Measurements from ENCODE around the gene WDTC1.

Gene WDTC1

DNA sequence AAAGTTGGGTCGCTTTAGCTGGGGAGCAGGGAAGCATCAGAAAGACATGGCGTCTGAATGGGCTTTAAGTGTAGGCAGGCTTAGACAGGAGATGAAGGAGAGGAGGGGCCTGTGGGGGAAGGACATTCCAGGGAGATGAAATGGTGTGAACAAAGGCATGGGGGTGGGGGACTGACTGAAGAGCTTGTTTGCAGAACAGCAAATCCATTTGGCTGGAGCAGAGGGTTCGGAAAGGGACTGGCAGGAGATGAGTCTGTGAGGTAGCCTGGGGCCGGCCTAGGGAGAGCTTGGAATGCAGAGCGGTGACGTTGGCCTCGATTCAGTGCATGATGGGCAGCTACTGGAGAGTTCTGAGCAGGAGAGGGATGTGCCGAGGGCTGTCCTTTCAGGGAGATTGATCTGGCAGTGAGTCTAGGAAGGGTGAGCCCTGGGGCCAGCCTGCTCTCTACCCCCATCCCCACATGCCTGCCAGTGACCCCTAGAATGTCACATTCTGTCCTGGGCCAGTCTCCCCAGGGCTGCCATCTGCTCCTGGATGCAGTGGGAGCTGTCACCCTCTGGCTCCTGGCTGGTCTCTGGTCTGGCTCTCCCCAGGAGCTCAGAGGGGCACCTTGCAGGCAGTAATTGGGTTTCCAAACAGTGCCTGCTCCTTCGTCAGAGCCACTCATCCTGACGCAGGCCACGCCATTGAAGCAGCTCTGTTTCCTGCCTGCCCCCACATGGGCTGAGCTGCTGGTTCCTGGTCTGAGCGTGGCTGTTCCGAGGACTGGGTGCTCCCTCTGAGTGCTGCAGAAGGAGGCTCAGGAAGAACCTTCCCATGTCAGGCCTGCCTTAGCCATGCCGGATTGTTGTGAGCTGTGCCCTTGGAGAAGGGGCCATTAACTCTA lies 65.2 kb downstream of the WDTC1 start:
- H3K36me3 ChIP-seq (ENCODE audit: insufficient read depth, low read length), result peaks cover 19% of the 10 kb centered on the region; the same call in 1 of the 2 replicates
- H3K79me2 ChIP-seq (ENCODE audit: insufficient read depth, low read length), result no peaks in the 10 kb centered on the region
- H3F3A ChIP-seq (ENCODE audit: insufficient read depth, low read length), result no peaks in the 10 kb centered on the region
- H4K20me1 ChIP-seq (ENCODE audit: insufficient read depth, low read length), result no peaks in the 10 kb centered on the region
- no peak overlapping the region for H3K4me3 ChIP-seq (ENCODE audit: low read depth, low read length, poor library complexity, severe bottlenecking)
- no peak overlapping the region for H3K27ac ChIP-seq (ENCODE audit: low read depth, low read length, poor library complexity, severe bottlenecking)
- no peak for TF ChIP-seq EZH2 (IDR thresholded peaks at IDR 0.05; ENCODE audit: borderline replicate concordance, low read length)
- TF ChIP-seq, protein P1, sequence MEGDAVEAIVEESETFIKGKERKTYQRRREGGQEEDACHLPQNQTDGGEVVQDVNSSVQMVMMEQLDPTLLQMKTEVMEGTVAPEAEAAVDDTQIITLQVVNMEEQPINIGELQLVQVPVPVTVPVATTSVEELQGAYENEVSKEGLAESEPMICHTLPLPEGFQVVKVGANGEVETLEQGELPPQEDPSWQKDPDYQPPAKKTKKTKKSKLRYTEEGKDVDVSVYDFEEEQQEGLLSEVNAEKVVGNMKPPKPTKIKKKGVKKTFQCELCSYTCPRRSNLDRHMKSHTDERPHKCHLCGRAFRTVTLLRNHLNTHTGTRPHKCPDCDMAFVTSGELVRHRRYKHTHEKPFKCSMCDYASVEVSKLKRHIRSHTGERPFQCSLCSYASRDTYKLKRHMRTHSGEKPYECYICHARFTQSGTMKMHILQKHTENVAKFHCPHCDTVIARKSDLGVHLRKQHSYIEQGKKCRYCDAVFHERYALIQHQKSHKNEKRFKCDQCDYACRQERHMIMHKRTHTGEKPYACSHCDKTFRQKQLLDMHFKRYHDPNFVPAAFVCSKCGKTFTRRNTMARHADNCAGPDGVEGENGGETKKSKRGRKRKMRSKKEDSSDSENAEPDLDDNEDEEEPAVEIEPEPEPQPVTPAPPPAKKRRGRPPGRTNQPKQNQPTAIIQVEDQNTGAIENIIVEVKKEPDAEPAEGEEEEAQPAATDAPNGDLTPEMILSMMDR (IDR thresholded peaks at IDR 0.05; ENCODE audit: low read length), result no peak
- H3K27me3 ChIP-seq (ENCODE audit: insufficient read depth, low read length), result no peaks in the 10 kb centered on the region
- no peak overlapping the region for H2AFZ ChIP-seq (ENCODE audit: low read length)
- no peaks in the 10 kb centered on the region for H3K4me1 ChIP-seq (ENCODE audit: insufficient read depth, low read length, severe bottlenecking)
- no peaks in the 10 kb centered on the region for H3K9me2 ChIP-seq (ENCODE audit: low read depth, low read length)
- H3K9me3 ChIP-seq (ENCODE audit: low read length), result no peaks in the 10 kb centered on the region
- H3K4me2 ChIP-seq (ENCODE audit: low read length), result no peak overlapping the region
- H3K9ac ChIP-seq (ENCODE audit: low read length), result no peak overlapping the region

DNA sequence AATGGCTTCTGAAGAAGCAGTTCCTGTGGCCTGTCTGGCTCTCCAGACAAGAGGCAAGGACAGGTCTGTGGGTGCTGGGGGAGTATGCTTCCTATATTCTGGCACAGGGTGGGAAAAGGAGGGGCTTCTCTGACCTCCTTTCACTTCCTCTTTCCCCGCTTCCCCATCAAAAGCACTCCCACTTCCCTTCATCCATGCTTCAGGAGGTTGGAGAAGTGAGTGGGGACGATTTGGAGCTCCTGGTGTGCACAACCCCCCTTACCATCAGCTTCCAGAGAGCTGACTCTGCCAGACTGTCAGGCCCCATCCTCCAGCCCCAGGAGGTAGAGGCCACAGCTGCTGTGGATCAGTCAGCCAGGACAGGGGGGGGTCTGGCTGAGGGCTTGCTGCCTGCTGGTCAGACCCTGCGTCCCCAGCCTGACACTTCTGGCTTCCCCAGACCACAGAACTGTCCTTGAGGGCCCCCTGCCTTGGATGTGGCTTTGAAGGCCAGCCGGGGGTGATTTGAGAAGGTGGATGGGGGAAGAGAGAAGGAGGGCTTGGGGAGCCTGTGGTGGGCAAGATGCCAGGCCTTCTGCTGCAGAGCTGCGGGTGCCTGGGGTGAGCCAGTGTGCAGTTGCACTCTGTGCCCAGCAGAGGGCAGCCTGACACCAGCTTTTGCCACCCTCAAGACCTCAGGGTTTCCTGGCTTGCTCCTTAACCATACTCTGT lies 66.1 kb downstream of the WDTC1 start:
- no peaks in the 10 kb centered on the region for H3K4me1 ChIP-seq (ENCODE audit: insufficient read depth, low read length, severe bottlenecking)
- no peak overlapping the region for H3K4me3 ChIP-seq (ENCODE audit: low read depth, low read length, poor library complexity, severe bottlenecking)
- no peak overlapping the region for H3K4me2 ChIP-seq (ENCODE audit: low read length)
- H3K79me2 ChIP-seq (ENCODE audit: insufficient read depth, low read length), result no peaks in the 10 kb centered on the region
- H3K27me3 ChIP-seq (ENCODE audit: insufficient read depth, low read length), result no peaks in the 10 kb centered on the region
- H3K9me2 ChIP-seq (ENCODE audit: low read depth, low read length), result no peaks in the 10 kb centered on the region
- H3K27ac ChIP-seq (ENCODE audit: low read depth, low read length, poor library complexity, severe bottlenecking), result no peak overlapping the region
- no peak overlapping the region for H3K9ac ChIP-seq (ENCODE audit: low read length)
- TF ChIP-seq EZH2 (IDR thresholded peaks at IDR 0.05; ENCODE audit: borderline replicate concordance, low read length), result no peak
- TF ChIP-seq, protein P1 (IDR thresholded peaks at IDR 0.05; ENCODE audit: low read length), result peak; percentile 88
- no peaks in the 10 kb centered on the region for H4K20me1 ChIP-seq (ENCODE audit: insufficient read depth, low read length)
- peaks cover 18% of the 10 kb centered on the region; the same call in 1 of the 2 replicates for H3K36me3 ChIP-seq (ENCODE audit: insufficient read depth, low read length)
- no peak overlapping the region for H2AFZ ChIP-seq (ENCODE audit: low read length)
- H3F3A ChIP-seq (ENCODE audit: insufficient read depth, low read length), result no peaks in the 10 kb centered on the region
- H3K9me3 ChIP-seq (ENCODE audit: low read length), result no peaks in the 10 kb centered on the region

DNA sequence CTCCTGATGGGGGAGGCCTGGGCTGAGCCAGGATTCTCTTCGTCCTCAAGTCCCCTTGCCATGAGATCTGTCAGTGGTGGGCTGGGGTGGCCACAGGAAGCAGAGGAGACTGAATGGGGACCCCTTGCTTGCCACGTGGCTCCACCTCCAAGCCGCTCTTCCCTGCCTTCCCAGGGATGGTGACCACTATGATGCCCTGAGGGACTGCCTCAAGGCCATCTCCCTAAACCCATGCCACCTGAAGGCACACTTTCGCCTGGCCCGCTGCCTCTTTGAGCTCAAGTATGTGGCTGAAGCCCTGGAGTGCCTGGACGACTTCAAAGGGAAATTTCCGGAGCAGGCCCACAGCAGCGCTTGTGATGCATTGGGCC lies 66.6 kb downstream of the WDTC1 start:
- Histone ChIP-seq H3K79me2 (ENCODE audit: insufficient read depth, low read length) (no peaks in the 10 kb centered on the region), H2AFZ (ENCODE audit: low read length) (no peak overlapping the region), H3K36me3 (ENCODE audit: insufficient read depth, low read length) (peaks cover 18% of the 10 kb centered on the region; the same call in 1 of the 2 replicates), H4K20me1 (ENCODE audit: insufficient read depth, low read length) (no peaks in the 10 kb centered on the region), H3K9ac (ENCODE audit: low read length) (no peak overlapping the region), H3K4me2 (ENCODE audit: low read length) (no peak overlapping the region), H3K9me3 (ENCODE audit: low read length) (no peaks in the 10 kb centered on the region), H3K9me2 (ENCODE audit: low read depth, low read length) (no peaks in the 10 kb centered on the region), H3K4me3 (ENCODE audit: low read depth, low read length, poor library complexity, severe bottlenecking) (no peak overlapping the region), H3K27me3 (ENCODE audit: insufficient read depth, low read length) (no peaks in the 10 kb centered on the region), H3K4me1 (ENCODE audit: insufficient read depth, low read length, severe bottlenecking) (no peaks in the 10 kb centered on the region), H3K27ac (ENCODE audit: low read depth, low read length, poor library complexity, severe bottlenecking) (no peak overlapping the region), H3F3A (ENCODE audit: insufficient read depth, low read length) (no peaks in the 10 kb centered on the region)
- TF ChIP-seq EZH2 (IDR thresholded peaks at IDR 0.05; ENCODE audit: borderline replicate concordance, low read length), result no peak
- TF ChIP-seq, protein P1 (IDR thresholded peaks at IDR 0.05; ENCODE audit: low read length), result no peak
